HepG2 (cell line): Measurements from ENCODE around the gene UGT1A7. TPM values are rescaled to one million over a fixed set of nuclear protein-coding genes. Genes with fewer than 3 reads are reported as not detected.
A peak's percentile ranks its signal among the peaks of the same experiment; 100 is the strongest.

Experiments used
- FIP1L1 ChIP-seq: fragments of 200-400 bp; formaldehyde crosslinking; IDR thresholded peaks from 2 replicates; pipeline ENCODE4 v1.6.1; 2018; ENCODE audit warnings: low read depth, mild to moderate bottlenecking, low read length, moderate library complexity, borderline replicate concordance; ENCODE audit not compliant: insufficient read depth
- GATAD1 ChIP-seq: IDR thresholded peaks from 2 replicates; pipeline ENCODE4 v1.6.1; 2016; ENCODE audit warnings: missing genetic modification reagents, missing compliant biosample characterization
- JUND ChIP-seq: sonication (generic); formaldehyde crosslinking; IDR thresholded peaks from 2 replicates; pipeline ENCODE4 v1.8.0; 2022; ENCODE audit warnings: mild to moderate bottlenecking, missing genetic modification reagents
- NFYC ChIP-seq: IDR thresholded peaks from 2 replicates; pipeline ENCODE4 v1.6.1; 2016; ENCODE audit warnings: missing genetic modification reagents, missing compliant biosample characterization
- ZNF160 ChIP-seq: sonication (generic); formaldehyde crosslinking; IDR thresholded peaks from 2 replicates; pipeline ENCODE4 v1.8.0; 2022; ENCODE audit warnings: mild to moderate bottlenecking, inconsistent platforms, missing genetic modification reagents
- ZNF570 ChIP-seq: sonication (generic); formaldehyde crosslinking; IDR thresholded peaks from 2 replicates; pipeline ENCODE4 v1.4.0; 2020; ENCODE audit warnings: mild to moderate bottlenecking, missing genetic modification reagents, borderline replicate concordance
- polyA plus RNA-seq, 8 experiments: library from polyadenylated mRNA; depleted of rRNA in 3 of 8; stranded (reverse) in 7 of 8; unstranded in 1 of 8; fragments of >200 nt; fragmentation: Illumina TruSeq in 4 of 8; extraction: Trizol in 4 of 8; gene quantifications; 2 replicates each; pipeline versions ENCODE4 v1.2.1 to v1.2.3, GENCODE V29; 2011 to 2016; ENCODE audit warnings: low read depth in 4 of 8, missing spikeins in 1 of 8, mixed read lengths in 1 of 8; ENCODE audit not compliant: insufficient read depth in 1 of 8
- total RNA-seq, 5 experiments: library from RNA; depleted of rRNA; stranded (reverse); fragments of >200 nt; fragmentation: Illumina TruSeq; extraction: Trizol; gene quantifications; 2 replicates each; pipeline ENCODE4 v1.2.3, GENCODE V29; 2016; ENCODE audit warnings: low read depth in 1 of 5
- TF ChIP-seq, protein P1 (sequence below): sonication (generic); formaldehyde crosslinking; conservative IDR thresholded peaks from 2 replicates; pipeline ENCODE4 v1.8.0; 2022; ENCODE audit warnings: mild to moderate bottlenecking, moderate library complexity, missing genetic modification reagents
- TF ChIP-seq, protein P2 (sequence below): sonication (generic); formaldehyde crosslinking; IDR thresholded peaks from 2 replicates; pipeline ENCODE4 v1.4.0; 2020; ENCODE audit warnings: missing genetic modification reagents
- TF ChIP-seq, protein P3 (sequence below): IDR thresholded peaks from 2 replicates; pipeline ENCODE4 v1.4.0; 2020; ENCODE audit warnings: mild to moderate bottlenecking, missing genetic modification reagents
- TF ChIP-seq, protein P4 (sequence below): sonication (generic); formaldehyde crosslinking; IDR thresholded peaks from 2 replicates; pipeline ENCODE4 v1.8.0; 2022; ENCODE audit warnings: mild to moderate bottlenecking, missing genetic modification reagents, borderline replicate concordance

Gene UGT1A7
- total and polyA plus RNA-seq, 2 of the 13 experiments (the other 11 are each of a cell fraction or from before 2014, with no cell fraction given): not detected

DNA sequence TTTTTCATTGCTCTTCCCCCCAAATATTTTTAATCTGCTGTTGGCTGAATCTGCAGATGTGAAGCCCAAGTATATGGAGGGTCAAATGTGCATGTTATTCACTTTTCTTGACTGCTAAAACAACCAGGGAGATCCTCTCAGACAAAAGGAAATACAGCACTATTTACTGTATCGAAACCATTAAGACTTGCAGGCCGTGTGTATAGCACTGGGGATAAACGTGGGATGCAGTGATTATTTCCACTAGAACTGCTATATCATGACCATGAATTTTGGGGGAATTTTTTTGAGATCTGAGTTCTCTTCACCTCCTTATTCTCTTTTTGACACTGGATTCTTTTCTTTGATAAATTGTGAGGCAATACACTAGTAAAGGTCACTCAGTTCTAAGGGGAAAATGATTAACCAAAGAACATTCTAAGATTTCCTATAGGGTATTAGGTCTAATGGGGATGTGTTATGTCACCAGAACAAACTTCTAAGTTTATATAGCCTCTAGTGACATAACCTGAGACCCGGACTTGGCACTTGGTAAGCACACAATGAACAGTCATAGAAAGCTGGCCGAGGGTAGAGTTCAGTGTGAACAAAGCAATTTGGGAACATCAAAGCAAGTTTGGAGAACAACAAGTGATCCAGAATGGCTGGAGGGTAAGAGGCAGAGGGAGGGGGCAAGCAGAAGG, 63.5 kb downstream of the UGT1A7 start (continued):
- TF ChIP-seq, protein P1, sequence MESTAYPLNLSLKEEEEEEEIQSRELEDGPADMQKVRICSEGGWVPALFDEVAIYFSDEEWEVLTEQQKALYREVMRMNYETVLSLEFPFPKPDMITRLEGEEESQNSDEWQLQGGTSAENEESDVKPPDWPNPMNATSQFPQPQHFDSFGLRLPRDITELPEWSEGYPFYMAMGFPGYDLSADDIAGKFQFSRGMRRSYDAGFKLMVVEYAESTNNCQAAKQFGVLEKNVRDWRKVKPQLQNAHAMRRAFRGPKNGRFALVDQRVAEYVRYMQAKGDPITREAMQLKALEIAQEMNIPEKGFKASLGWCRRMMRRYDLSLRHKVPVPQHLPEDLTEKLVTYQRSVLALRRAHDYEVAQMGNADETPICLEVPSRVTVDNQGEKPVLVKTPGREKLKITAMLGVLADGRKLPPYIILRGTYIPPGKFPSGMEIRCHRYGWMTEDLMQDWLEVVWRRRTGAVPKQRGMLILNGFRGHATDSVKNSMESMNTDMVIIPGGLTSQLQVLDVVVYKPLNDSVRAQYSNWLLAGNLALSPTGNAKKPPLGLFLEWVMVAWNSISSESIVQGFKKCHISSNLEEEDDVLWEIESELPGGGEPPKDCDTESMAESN (CRISPR knock-in tag): peak; percentile 82
- TF ChIP-seq FIP1L1 (no peak), ZNF570 (no peak), JUND (peak; percentile 66; the same call in 1 of the 2 replicates), ZNF160 (CRISPR knock-in tag) (peak; percentile 54), NFYC (peak; percentile 58; the same call in 1 of the 2 replicates), GATAD1 (peak; percentile 72)
- TF ChIP-seq, protein P2, sequence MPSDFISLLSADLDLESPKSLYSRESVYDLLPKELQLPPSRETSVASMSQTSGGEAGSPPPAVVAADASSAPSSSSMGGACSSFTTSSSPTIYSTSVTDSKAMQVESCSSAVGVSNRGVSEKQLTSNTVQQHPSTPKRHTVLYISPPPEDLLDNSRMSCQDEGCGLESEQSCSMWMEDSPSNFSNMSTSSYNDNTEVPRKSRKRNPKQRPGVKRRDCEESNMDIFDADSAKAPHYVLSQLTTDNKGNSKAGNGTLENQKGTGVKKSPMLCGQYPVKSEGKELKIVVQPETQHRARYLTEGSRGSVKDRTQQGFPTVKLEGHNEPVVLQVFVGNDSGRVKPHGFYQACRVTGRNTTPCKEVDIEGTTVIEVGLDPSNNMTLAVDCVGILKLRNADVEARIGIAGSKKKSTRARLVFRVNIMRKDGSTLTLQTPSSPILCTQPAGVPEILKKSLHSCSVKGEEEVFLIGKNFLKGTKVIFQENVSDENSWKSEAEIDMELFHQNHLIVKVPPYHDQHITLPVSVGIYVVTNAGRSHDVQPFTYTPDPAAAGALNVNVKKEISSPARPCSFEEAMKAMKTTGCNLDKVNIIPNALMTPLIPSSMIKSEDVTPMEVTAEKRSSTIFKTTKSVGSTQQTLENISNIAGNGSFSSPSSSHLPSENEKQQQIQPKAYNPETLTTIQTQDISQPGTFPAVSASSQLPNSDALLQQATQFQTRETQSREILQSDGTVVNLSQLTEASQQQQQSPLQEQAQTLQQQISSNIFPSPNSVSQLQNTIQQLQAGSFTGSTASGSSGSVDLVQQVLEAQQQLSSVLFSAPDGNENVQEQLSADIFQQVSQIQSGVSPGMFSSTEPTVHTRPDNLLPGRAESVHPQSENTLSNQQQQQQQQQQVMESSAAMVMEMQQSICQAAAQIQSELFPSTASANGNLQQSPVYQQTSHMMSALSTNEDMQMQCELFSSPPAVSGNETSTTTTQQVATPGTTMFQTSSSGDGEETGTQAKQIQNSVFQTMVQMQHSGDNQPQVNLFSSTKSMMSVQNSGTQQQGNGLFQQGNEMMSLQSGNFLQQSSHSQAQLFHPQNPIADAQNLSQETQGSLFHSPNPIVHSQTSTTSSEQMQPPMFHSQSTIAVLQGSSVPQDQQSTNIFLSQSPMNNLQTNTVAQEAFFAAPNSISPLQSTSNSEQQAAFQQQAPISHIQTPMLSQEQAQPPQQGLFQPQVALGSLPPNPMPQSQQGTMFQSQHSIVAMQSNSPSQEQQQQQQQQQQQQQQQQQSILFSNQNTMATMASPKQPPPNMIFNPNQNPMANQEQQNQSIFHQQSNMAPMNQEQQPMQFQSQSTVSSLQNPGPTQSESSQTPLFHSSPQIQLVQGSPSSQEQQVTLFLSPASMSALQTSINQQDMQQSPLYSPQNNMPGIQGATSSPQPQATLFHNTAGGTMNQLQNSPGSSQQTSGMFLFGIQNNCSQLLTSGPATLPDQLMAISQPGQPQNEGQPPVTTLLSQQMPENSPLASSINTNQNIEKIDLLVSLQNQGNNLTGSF (CRISPR knock-in tag): no peak
- TF ChIP-seq, protein P3, sequence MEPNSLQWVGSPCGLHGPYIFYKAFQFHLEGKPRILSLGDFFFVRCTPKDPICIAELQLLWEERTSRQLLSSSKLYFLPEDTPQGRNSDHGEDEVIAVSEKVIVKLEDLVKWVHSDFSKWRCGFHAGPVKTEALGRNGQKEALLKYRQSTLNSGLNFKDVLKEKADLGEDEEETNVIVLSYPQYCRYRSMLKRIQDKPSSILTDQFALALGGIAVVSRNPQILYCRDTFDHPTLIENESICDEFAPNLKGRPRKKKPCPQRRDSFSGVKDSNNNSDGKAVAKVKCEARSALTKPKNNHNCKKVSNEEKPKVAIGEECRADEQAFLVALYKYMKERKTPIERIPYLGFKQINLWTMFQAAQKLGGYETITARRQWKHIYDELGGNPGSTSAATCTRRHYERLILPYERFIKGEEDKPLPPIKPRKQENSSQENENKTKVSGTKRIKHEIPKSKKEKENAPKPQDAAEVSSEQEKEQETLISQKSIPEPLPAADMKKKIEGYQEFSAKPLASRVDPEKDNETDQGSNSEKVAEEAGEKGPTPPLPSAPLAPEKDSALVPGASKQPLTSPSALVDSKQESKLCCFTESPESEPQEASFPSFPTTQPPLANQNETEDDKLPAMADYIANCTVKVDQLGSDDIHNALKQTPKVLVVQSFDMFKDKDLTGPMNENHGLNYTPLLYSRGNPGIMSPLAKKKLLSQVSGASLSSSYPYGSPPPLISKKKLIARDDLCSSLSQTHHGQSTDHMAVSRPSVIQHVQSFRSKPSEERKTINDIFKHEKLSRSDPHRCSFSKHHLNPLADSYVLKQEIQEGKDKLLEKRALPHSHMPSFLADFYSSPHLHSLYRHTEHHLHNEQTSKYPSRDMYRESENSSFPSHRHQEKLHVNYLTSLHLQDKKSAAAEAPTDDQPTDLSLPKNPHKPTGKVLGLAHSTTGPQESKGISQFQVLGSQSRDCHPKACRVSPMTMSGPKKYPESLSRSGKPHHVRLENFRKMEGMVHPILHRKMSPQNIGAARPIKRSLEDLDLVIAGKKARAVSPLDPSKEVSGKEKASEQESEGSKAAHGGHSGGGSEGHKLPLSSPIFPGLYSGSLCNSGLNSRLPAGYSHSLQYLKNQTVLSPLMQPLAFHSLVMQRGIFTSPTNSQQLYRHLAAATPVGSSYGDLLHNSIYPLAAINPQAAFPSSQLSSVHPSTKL (CRISPR knock-in tag): peak; percentile 99
- TF ChIP-seq, protein P4, sequence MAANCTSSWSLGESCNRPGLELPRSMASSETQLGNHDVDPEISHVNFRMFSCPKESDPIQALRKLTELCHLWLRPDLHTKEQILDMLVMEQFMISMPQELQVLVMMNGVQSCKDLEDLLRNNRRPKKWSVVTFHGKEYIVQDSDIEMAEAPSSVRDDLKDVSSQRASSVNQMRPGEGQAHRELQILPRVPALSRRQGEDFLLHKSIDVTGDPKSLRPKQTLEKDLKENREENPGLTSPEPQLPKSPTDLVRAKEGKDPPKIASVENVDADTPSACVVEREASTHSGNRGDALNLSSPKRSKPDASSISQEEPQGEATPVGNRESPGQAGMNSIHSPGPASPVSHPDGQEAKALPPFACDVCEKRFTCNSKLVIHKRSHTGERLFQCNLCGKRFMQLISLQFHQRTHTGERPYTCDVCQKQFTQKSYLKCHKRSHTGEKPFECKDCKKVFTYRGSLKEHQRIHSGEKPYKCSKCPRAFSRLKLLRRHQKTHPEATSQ (CRISPR knock-in tag): peak; percentile 84; the same call in 1 of the 2 replicates
